Heart left ventricle (tissue), 13 donors: ENCODE results near the gene OSBPL9.

Source experiments
- CTCF ChIP-seq, 12 donors: fragments of 200-600 bp; sonication (generic) in 4 of 12; IDR thresholded peaks; one replicate each; pipeline versions ENCODE4 v1.5.0 to v1.8.0; 2018 to 2022; ENCODE audit warnings: antibody characterized with exemption in 12 of 12, mild to moderate bottlenecking in 5 of 12
- POLR2A ChIP-seq, 2 donors: fragments of 450-650 bp; IDR thresholded peaks; one replicate each; pipeline ENCODE4 v1.6.1; 2017; ENCODE audit warnings: antibody characterized with exemption in 2 of 2, mild to moderate bottlenecking in 2 of 2, moderate library complexity in 2 of 2
- donor health status: ischemic (EF 13 %, LVEDD 7.1; RV severe dilation, severe dysfunction).
- donor health status: DM: no; HTN: yes; CAD: no.
- donor health status: DM: no; HTN: no; CAD: no.
- donor health status: ischemic (EF 25% LVEDD 6.9; RV normal size, moderate dysfunction).
- donor health status: ischemic (EF 25% LVEDD 5.7; RV mildly dilated, moderate dysfunction).
- donor health status: ischemic (EF 35%, LVEDD 5.7; RV mildly dilated, moderate dysfunction).
- donor health status: nonischemic (EF 11% LVEDD 7.7; RV severe dilation, severe dysfunction).
- donor health status: DM: yes; HTN: yes; CAD: no.
- donor health status: PGD.
- donor health status: ischemic (EF 29% LVEDD 5.4; RV normal size, mild dysfunction).
- donor health status: nonischemic (EF 23%, LVEDD 6.1; RV moderate dilation, normal function).

- TF ChIP-seq POLR2A (IDR thresholded peaks at IDR 0.05) (no peak), CTCF (IDR thresholded peaks at IDR 0.05) (no peak)
These were observed 24.2 kb upstream of the OSBPL9 start for GRCh38 chr1:51592711-51593110.
